Neuronal stem cell (in vitro differentiated cells): ENCODE results near the gene LPAR3.

Experiments
- DNase-seq: peaks from one replicate; pipeline ENCODE4 v3.0.0-alpha.2; 2013; ENCODE audit warnings: low spot score
- H2AFZ ChIP-seq: one replicate; pipeline ENCODE4 v1.6.1; 2013; ENCODE audit warnings: mild to moderate bottlenecking, low read length, inconsistent platforms
- H2AK5ac ChIP-seq: 2 replicates; pipeline ENCODE4 v1.6.1; 2013; ENCODE audit warnings: low read depth, mild to moderate bottlenecking, inconsistent platforms, low read length, moderate library complexity, mixed read lengths
- H2BK120ac ChIP-seq: 2 replicates; pipeline ENCODE4 v1.6.1; 2013; ENCODE audit warnings: low read depth, mild to moderate bottlenecking, inconsistent platforms, low read length, moderate library complexity, mixed read lengths
- H2BK12ac ChIP-seq: one replicate; pipeline ENCODE4 v1.6.1; 2013; ENCODE audit warnings: low read length, inconsistent platforms
- H2BK15ac ChIP-seq: 2 replicates; pipeline ENCODE4 v1.6.1; 2013; ENCODE audit warnings: mild to moderate bottlenecking, low read length, inconsistent platforms, mixed read lengths
- H2BK5ac ChIP-seq: one replicate; pipeline ENCODE4 v1.6.1; 2013; ENCODE audit warnings: inconsistent platforms, mild to moderate bottlenecking, low read length, moderate library complexity
- H3K14ac ChIP-seq: one replicate; pipeline ENCODE4 v1.6.1; 2013; ENCODE audit warnings: low read length, inconsistent platforms
- H3K18ac ChIP-seq: 2 replicates; pipeline ENCODE4 v1.6.1; 2013; ENCODE audit warnings: low read length, inconsistent platforms
- H3K23ac ChIP-seq: 2 replicates; pipeline ENCODE4 v1.6.1; 2013; ENCODE audit warnings: low read depth, mild to moderate bottlenecking, mixed read lengths, low read length, inconsistent platforms; ENCODE audit not compliant: poor library complexity
- H3K27ac ChIP-seq: replicated peaks from 3 replicates; pipeline ENCODE4 v1.5.1; 2013; ENCODE audit warnings: low read length, inconsistent platforms
- H3K27me3 ChIP-seq, 3 experiments: 2 replicates each; pipeline ENCODE4 v1.6.1; 2013; ENCODE audit warnings: low read length in 3 of 3, mild to moderate bottlenecking in 2 of 3, inconsistent platforms in 1 of 3, low read depth in 1 of 3, mixed read lengths in 1 of 3, moderate library complexity in 1 of 3; ENCODE audit not compliant: control insufficient read depth in 3 of 3, insufficient read depth in 3 of 3
- H3K36me3 ChIP-seq, 2 donors: replicated peaks in 1 of 2; 2 replicates each; pipeline ENCODE4 v1.6.1; 2013; ENCODE audit warnings: low read length in 2 of 2; ENCODE audit not compliant: control insufficient read depth in 2 of 2, insufficient read depth in 2 of 2
- H3K4ac ChIP-seq: 2 replicates; pipeline ENCODE4 v1.6.1; 2013; ENCODE audit warnings: inconsistent platforms, mild to moderate bottlenecking, low read length, moderate library complexity
- H3K4me1 ChIP-seq, 2 donors: 1 replicate in 1 of 2; 2 replicates in 1 of 2; pipeline ENCODE4 v1.6.1; 2013; ENCODE audit warnings: low read length in 2 of 2, low read depth in 1 of 2; ENCODE audit not compliant: control insufficient read depth in 2 of 2, insufficient read depth in 1 of 2
- H3K4me2 ChIP-seq: one replicate; pipeline ENCODE4 v1.6.1; 2013; ENCODE audit warnings: mild to moderate bottlenecking, low read length, inconsistent platforms; ENCODE audit not compliant: insufficient read depth, poor library complexity, severe bottlenecking
- H3K4me3 ChIP-seq, 2 donors: 2 replicates each; pipeline ENCODE4 v1.5.1; 2013; ENCODE audit warnings: low read length in 2 of 2, mild to moderate bottlenecking in 2 of 2, inconsistent platforms in 1 of 2, moderate library complexity in 1 of 2
- H3K79me1 ChIP-seq: one replicate; pipeline ENCODE4 v1.6.1; 2013; ENCODE audit warnings: low read depth, mild to moderate bottlenecking, inconsistent platforms, low read length, moderate library complexity
- H3K9ac ChIP-seq: one replicate; pipeline ENCODE4 v1.6.1; 2013; ENCODE audit warnings: mild to moderate bottlenecking, low read depth, low read length, inconsistent platforms; ENCODE audit not compliant: poor library complexity
- H3K9me3 ChIP-seq, 2 donors: replicated peaks in 1 of 2; 2 replicates each; pipeline versions ENCODE3 to v1.6.1; 2013; ENCODE audit warnings: low read length in 2 of 2, mild to moderate bottlenecking in 2 of 2, inconsistent platforms in 1 of 2, low read depth in 1 of 2, mixed read lengths in 1 of 2, moderate library complexity in 1 of 2; ENCODE audit not compliant: control insufficient read depth in 2 of 2, insufficient read depth in 1 of 2
- H4K8ac ChIP-seq: one replicate; pipeline ENCODE4 v1.6.1; 2013; ENCODE audit warnings: low read depth, mild to moderate bottlenecking, inconsistent platforms, low read length, moderate library complexity
- H4K91ac ChIP-seq: one replicate; pipeline ENCODE4 v1.6.1; 2013; ENCODE audit warnings: low read length, low read depth, mild to moderate bottlenecking, inconsistent platforms; ENCODE audit not compliant: poor library complexity
- WGBS, 2 donors: extraction: QIAGEN DNeasy Blood & Tissue Kit; methylation state at CpG; one replicate each; pipeline ENCODE4 v1.1.7; 2013; ENCODE audit warnings: missing lambda C conversion rate in 2 of 2, mixed read lengths in 1 of 2; ENCODE audit not compliant: insufficient read length in 2 of 2, insufficient replicate concordance in 1 of 2; ENCODE audit errors: extremely low coverage in 2 of 2; 5-methylcytosine and 5-hydroxymethylcytosine counted together

The LPAR3 gene

DNA sequence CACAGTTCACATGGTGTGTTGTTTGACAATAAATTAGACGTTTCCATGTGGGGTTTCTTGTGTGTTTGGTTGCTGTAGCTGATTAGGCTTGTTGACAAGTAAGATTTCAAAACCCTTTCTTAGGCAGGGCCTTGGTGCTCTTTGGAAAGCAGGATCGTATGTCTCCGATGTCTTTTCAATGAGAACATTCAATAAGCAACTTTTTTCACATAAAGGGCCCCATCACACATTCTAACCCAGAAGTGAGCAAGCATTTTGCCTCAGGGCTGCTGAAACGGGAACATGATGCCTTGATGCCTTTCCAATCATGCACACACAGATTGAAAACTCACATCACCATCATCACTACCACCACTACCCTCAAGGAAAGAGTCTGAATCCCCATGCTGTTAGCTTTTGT, 33.1 kb downstream of the LPAR3 start:
- Histone ChIP-seq H3K27ac (no peak overlapping the region), H2AFZ (no peak overlapping the region), H2BK15ac (no peak overlapping the region), H3K9ac (no peak overlapping the region), H4K91ac (no peak overlapping the region), H3K4me2 (no peak overlapping the region), H3K27me3 (no peaks in the 10 kb centered on the region), H3K23ac (no peak overlapping the region), H2BK5ac (no peak overlapping the region), H3K4ac (no peak overlapping the region), H3K4me1 (no peaks in the 10 kb centered on the region), H3K9me3 (no peaks in the 10 kb centered on the region), H4K8ac (no peak overlapping the region), H3K36me3 (no peaks in the 10 kb centered on the region), H3K18ac (no peak overlapping the region), H2AK5ac (no peak overlapping the region), H2BK12ac (no peak overlapping the region), H3K79me1 (no peaks in the 10 kb centered on the region), H2BK120ac (no peak overlapping the region), H3K14ac (no peak overlapping the region), H3K4me3 (no peak overlapping the region)
- WGBS, 2 donors: no CpG with 5 or more reads among the region's 4 CpGs
- no peak for DNase-seq

DNA sequence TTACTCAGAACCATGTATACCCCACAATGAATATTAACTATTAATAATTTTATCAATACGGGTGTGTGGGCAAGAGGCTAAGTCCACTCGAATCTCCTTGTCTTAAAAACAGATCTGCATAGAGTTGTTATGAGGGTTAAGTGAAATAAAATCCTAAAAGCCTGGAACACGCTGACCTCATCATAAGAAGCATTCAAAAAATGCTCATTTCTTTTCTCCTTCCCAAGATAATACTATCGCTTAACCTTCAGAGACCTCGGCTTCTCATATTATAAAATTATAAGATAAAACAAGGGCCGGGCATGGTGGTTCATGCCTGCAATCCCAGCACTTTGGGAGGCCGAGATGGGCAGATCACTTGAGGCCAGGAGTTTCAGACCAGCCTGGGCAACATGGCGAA, 35.1 kb downstream of the LPAR3 start:
- no peak overlapping the region for H3K18ac ChIP-seq

DNA sequence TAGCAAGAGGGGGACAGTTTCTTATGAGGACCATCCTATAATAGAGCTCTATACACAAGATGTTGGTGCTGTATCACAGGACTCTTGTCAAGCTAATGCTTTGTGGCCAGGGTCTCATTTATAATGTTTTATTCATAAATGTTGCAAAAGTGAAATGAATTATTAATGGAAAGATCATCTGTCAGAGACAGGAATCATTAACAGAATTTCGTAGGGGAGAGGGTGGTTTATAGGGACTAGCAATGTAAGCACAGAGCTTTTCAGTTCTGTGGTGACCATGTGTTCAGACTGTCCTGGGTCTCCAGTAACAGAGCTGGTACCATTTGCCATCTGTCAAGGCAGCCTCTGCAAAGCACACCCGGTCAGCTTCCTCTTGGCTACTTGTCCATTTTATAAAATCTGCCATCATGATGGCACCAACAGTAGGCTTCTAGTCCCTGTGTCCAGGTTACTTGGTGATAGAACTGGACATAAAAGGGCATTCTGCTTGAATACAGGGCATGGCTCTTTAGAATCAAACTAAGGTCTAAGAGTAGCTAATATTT, 36.2 kb downstream of the LPAR3 start:
- H2BK120ac ChIP-seq: no peak overlapping the region
- H3K4me1 ChIP-seq: peaks cover 0 to 2% of the 10 kb centered on the region in 2 donors
- no peak for DNase-seq
- no peak overlapping the region for H3K4me3 ChIP-seq
- H4K91ac ChIP-seq: no peak overlapping the region
- H3K9ac ChIP-seq: no peak overlapping the region
- no CpG with 5 or more reads among the region's 2 CpGs for WGBS, 2 donors
- no peak overlapping the region for H3K27ac ChIP-seq
- no peak overlapping the region for H3K23ac ChIP-seq
- H3K4ac ChIP-seq: no peak overlapping the region
- no peaks in the 10 kb centered on the region for H3K9me3 ChIP-seq
- no peak overlapping the region for H2BK15ac ChIP-seq
- H3K18ac ChIP-seq: no peak overlapping the region
- H3K79me1 ChIP-seq: no peaks in the 10 kb centered on the region
- no peak overlapping the region for H2BK5ac ChIP-seq
- H3K36me3 ChIP-seq: no peaks in the 10 kb centered on the region
- H4K8ac ChIP-seq: no peak overlapping the region
- no peak overlapping the region for H2BK12ac ChIP-seq
- H3K14ac ChIP-seq: no peak overlapping the region
- no peak overlapping the region for H2AK5ac ChIP-seq
- no peak overlapping the region for H3K4me2 ChIP-seq
- H2AFZ ChIP-seq: no peak overlapping the region
- no peaks in the 10 kb centered on the region for H3K27me3 ChIP-seq

More for the DNA sequence above, 35.1 kb downstream of the LPAR3 start:
- no peak overlapping the region for H3K9ac ChIP-seq
- H3K79me1 ChIP-seq: no peaks in the 10 kb centered on the region
- H3K4me3 ChIP-seq: no peak overlapping the region
- no peak overlapping the region for H2BK15ac ChIP-seq
- H3K27ac ChIP-seq: no peak overlapping the region
- no peak for DNase-seq
- H4K8ac ChIP-seq: no peak overlapping the region
- H3K36me3 ChIP-seq: no peaks in the 10 kb centered on the region
- H2AK5ac ChIP-seq: no peak overlapping the region
- H2AFZ ChIP-seq: no peak overlapping the region
- H3K4ac ChIP-seq: no peak overlapping the region
- H3K23ac ChIP-seq: no peak overlapping the region
- no peak overlapping the region for H2BK5ac ChIP-seq
- no peaks in the 10 kb centered on the region for H3K9me3 ChIP-seq
- H3K27me3 ChIP-seq: no peaks in the 10 kb centered on the region
- no peak overlapping the region for H3K14ac ChIP-seq
- H3K4me2 ChIP-seq: no peak overlapping the region
- no CpG with 5 or more reads among the region's 8 CpGs for WGBS, 2 donors
- H2BK12ac ChIP-seq: no peak overlapping the region
- no peak overlapping the region for H4K91ac ChIP-seq
- H3K4me1 ChIP-seq: peaks cover 0 to 2% of the 10 kb centered on the region in 2 donors
- no peak overlapping the region for H2BK120ac ChIP-seq

DNA sequence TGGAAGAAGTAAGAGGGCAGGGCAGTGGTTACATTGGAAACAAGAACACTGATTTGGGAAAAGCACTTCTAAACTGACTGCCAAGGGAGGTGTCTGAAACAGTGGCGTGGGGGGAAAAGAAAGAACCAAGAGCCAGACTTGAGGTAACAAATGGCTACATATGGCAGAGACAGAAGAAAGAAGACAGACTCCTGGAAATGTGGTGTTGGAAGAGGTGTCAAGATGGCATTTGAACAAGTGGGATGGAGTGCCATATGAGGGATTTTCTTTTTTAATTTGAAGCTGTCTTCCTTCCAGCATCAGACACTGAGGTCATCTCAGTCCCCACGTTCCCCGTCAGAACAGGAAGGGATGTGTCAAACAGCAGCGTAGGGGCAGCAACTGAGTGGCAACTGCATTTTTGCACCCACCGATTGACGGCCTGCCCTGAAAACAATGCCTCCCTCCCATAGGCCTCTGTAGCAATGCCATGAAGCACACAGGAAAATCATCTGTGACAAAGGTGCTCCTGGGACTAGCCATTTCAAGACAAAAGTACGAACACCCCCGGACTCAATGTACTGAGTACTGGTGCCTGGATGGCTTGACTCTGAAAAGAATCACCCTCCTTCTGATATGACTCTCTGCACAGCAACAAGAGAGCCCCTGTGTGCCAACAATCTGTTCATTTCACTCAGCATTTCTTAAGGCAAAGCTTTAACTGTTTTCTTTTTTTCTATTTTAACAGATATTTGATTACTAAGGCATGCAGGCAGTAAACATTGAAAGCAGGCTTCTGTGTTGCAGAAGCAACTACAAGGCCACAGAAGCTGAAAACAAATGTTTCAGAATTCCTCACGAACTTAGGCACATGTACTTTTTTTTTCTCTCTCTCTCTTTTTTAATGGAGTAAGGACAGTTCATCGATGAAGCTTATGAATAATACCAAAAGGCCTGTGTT, 37.0 kb downstream of the LPAR3 start:
- Histone ChIP-seq H2AK5ac (no peak overlapping the region), H2BK15ac (no peak overlapping the region)
- WGBS, 2 donors: no CpG with 5 or more reads among the region's 10 CpGs

More for the DNA sequence above, 37.0 kb downstream of the LPAR3 start:
- H3K4me1 ChIP-seq: peaks cover 0 to 2% of the 10 kb centered on the region in 2 donors
- no peak overlapping the region for H2AFZ ChIP-seq
- H3K9me3 ChIP-seq: no peaks in the 10 kb centered on the region
- no peak overlapping the region for H2BK12ac ChIP-seq
- H3K14ac ChIP-seq: no peak overlapping the region
- no peak overlapping the region for H4K91ac ChIP-seq
- H3K9ac ChIP-seq: no peak overlapping the region
- DNase-seq: no peak
- H3K27me3 ChIP-seq: no peaks in the 10 kb centered on the region
- H3K36me3 ChIP-seq: no peaks in the 10 kb centered on the region
- no peak overlapping the region for H3K4me2 ChIP-seq
- H3K4ac ChIP-seq: no peak overlapping the region
- no peak overlapping the region for H3K27ac ChIP-seq
- H3K4me3 ChIP-seq: no peak overlapping the region
- no peak overlapping the region for H3K18ac ChIP-seq
- no peak overlapping the region for H2BK5ac ChIP-seq
- no peaks in the 10 kb centered on the region for H3K79me1 ChIP-seq
- no peak overlapping the region for H2BK120ac ChIP-seq
- H4K8ac ChIP-seq: no peak overlapping the region
- H3K23ac ChIP-seq: no peak overlapping the region
